Measurements from ENCODE around the gene DUS4L. TPM values are rescaled to one million over a fixed set of nuclear protein-coding genes. Genes with fewer than 3 reads are reported as not detected.

DUS4L gene
- total RNA-seq (2014; rRNA removed) (10.2 and 12.9 TPM in 2 replicates), Bru-seq, nascent RNA (percentile 82 among the genes with signal in this experiment), BruChase-seq, experiment 1, labeled RNA remaining after a 6-hour chase (percentile 75 among the genes with signal in this experiment), BruChase-seq, experiment 2, labeled RNA remaining after a 2-hour chase (percentile 72 among the genes with signal in this experiment)
- long read RNA-seq, partial matches to known transcripts: 6 of 18 reads
- long read RNA-seq, other reads (novel, unspliced or antisense): 10 of 18 reads

DNA sequence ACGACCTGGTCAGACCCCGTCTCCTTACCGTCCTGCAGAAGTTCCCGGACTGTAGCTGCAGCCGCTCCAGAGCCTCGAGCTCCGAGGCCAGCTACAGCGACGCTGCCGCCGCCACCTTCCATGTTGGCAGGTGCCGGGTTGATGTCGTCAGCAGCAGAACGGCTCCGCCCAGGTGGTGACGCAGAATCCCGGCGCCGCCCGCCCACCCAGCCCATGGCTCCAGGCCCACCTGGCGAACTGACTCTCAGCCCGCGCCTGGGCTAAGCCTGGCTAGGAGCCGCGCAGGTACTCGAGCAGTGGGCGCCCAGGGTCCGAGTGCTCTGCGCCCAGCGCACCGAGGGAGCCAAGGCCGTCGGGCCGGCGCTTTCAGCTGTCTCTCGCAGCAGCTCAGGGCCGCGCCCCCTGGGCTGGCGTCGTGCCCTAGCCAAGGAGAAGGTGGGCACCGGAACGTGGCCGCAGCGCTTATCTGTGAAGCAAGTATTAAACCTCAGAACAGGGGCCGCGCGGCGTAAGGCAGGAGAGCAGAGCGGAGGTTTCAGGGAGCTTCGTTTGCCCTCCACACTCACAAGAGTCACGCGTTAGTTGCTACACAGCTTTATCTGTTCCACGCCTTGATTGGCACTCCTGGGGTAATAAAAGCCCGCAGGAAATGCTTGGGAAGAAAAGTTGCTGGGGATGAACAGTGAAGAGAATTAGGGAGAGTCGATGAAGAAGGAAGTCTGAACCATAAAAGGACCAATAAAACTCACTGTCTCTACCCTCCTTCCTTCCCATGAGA is at the start of gene DUS4L, which contains the start of gene COG5:
TSS of gene DUS4L (plus strand) at position 197 of the 778 bp plus-strand sequence. CDS start 3,100 bp downstream, outside the sequence.
TSS of gene COG5 (minus strand) at position 146 of the 778 bp plus-strand sequence. CDS start at position 122, 24 bp downstream.
- Histone ChIP-seq H3K27ac (ENCODE audit: low read length) (peak within 1 kb of the TSS; percentile 97), H3K4me1 (ENCODE audit: insufficient read depth, low read length) (peaks cover 55% of the 10 kb centered on the region), H3K4me3 (ENCODE audit: low read length) (peak within 1 kb of the TSS; percentile 87), H3K9me2 (replicated peaks; ENCODE audit: low read length) (no peaks in the 10 kb centered on the region), H4K20me1 (ENCODE audit: low read length) (peaks cover 12% of the 10 kb centered on the region; the same call in 1 of the 2 replicates), H3K36me3 (ENCODE audit: low read depth, low read length) (peaks cover 4% of the 10 kb centered on the region; the same call in 1 of the 2 replicates), H3K27me3 (ENCODE audit: low read length) (no peaks in the 10 kb centered on the region), H3K9me3 (ENCODE audit: low read length) (no peaks in the 10 kb centered on the region), H3K4me2 (ENCODE audit: low read length) (peak within 1 kb of the TSS; percentile 94), H2AFZ (ENCODE audit: low read length) (peak within 1 kb of the TSS; percentile 86), H3F3A (ENCODE audit: low read length, unreplicated experiment) (no peaks in the 10 kb centered on the region), H3K9ac (ENCODE audit: low read length) (peak within 1 kb of the TSS; percentile 98), H3K79me2 (ENCODE audit: low read length) (peaks cover 73% of the 10 kb centered on the region)
- DNase-seq (peak; percentile 81), ATAC-seq (peak; percentile 66)
- intact Hi-C loops (cut with micrococcal nuclease): loop anchor here (2.0 to 5.0 kb wide), 3 partner anchors 17 to 303 kb away; partner anchors contain the start of gene BCAP29
- no peak for TF ChIP-seq EZH2 (IDR thresholded peaks at IDR 0.05; ENCODE audit: low read length, unreplicated experiment)
- TF ChIP-seq EZH2phosphoT487 (IDR thresholded peaks at IDR 0.05; ENCODE audit: borderline replicate concordance, low read length): no peak
- TF ChIP-seq, protein P1, sequence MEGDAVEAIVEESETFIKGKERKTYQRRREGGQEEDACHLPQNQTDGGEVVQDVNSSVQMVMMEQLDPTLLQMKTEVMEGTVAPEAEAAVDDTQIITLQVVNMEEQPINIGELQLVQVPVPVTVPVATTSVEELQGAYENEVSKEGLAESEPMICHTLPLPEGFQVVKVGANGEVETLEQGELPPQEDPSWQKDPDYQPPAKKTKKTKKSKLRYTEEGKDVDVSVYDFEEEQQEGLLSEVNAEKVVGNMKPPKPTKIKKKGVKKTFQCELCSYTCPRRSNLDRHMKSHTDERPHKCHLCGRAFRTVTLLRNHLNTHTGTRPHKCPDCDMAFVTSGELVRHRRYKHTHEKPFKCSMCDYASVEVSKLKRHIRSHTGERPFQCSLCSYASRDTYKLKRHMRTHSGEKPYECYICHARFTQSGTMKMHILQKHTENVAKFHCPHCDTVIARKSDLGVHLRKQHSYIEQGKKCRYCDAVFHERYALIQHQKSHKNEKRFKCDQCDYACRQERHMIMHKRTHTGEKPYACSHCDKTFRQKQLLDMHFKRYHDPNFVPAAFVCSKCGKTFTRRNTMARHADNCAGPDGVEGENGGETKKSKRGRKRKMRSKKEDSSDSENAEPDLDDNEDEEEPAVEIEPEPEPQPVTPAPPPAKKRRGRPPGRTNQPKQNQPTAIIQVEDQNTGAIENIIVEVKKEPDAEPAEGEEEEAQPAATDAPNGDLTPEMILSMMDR (conservative IDR thresholded peaks at IDR 0.05; ENCODE audit: low read depth, low read length): no peak
- no TSS peak for BruUV-seq (replicated peaks)
- ChIA-PET POLR2A (ENCODE audit: unreplicated experiment) (interaction anchor here (0.6 kb wide), 2 partner anchors 11 to 214 kb away, joined by 3 to 6 read pairs; no protein-coding TSS in a partner anchor), CTCF (interaction anchor here (0.6 to 1.3 kb wide), 4 partner anchors 97 to 582 kb away, joined by 3 to 9 read pairs (median 3); no protein-coding TSS in a partner anchor)

- Histone ChIP-seq H3K4me2 (ENCODE audit: low read length) (no peak overlapping the region), H3K27ac (ENCODE audit: low read length) (no peak overlapping the region), H3K4me1 (ENCODE audit: insufficient read depth, low read length) (peaks cover 6% of the 10 kb centered on the region), H4K20me1 (ENCODE audit: low read length) (no peaks in the 10 kb centered on the region), H3K4me3 (ENCODE audit: low read length) (no peak overlapping the region), H3K27me3 (ENCODE audit: low read length) (no peaks in the 10 kb centered on the region), H3F3A (ENCODE audit: low read length, unreplicated experiment) (no peaks in the 10 kb centered on the region), H3K9ac (ENCODE audit: low read length) (no peak overlapping the region), H3K9me3 (ENCODE audit: low read length) (no peaks in the 10 kb centered on the region), H3K36me3 (ENCODE audit: low read depth, low read length) (no peaks in the 10 kb centered on the region; the same call in 1 of the 2 replicates), H3K79me2 (ENCODE audit: low read length) (no peaks in the 10 kb centered on the region), H2AFZ (ENCODE audit: low read length) (no peak overlapping the region), H3K9me2 (replicated peaks; ENCODE audit: low read length) (no peaks in the 10 kb centered on the region)
- intact Hi-C loops (cut with micrococcal nuclease): no loop called here
- POLR2A ChIA-PET (ENCODE audit: unreplicated experiment): no interaction called here
- CTCF ChIA-PET: no interaction called here
- TF ChIP-seq, protein P1 (conservative IDR thresholded peaks at IDR 0.05; ENCODE audit: low read depth, low read length): no peak
- no peak for TF ChIP-seq EZH2phosphoT487 (IDR thresholded peaks at IDR 0.05; ENCODE audit: borderline replicate concordance, low read length)
- no peak for TF ChIP-seq EZH2 (IDR thresholded peaks at IDR 0.05; ENCODE audit: low read length, unreplicated experiment)
- no TSS peak for BruUV-seq (replicated peaks)
- DNase-seq (no peak), ATAC-seq (no peak)
Measured at GRCh38 chr7:107526672-107527071, 37.1 kb upstream of the DUS4L start.
